K562 (cell line): ENCODE results near the gene F13A1. TPM values are rescaled to one million over a fixed set of nuclear protein-coding genes. Genes with fewer than 3 reads are reported as not detected.

Experiments used
- CBX8 ChIP-seq: fragments of 200-600 bp; sonication (generic); IDR thresholded peaks from 2 replicates; pipeline ENCODE4 v1.6.1; 2012; ENCODE audit warnings: borderline replicate concordance, mixed run types, low read depth, mild to moderate bottlenecking, moderate library complexity, mixed read lengths, low read length, control low read depth, inconsistent platforms; ENCODE audit not compliant: poor library complexity, severe bottlenecking; ENCODE audit errors: extremely low read depth
- ELK3 ChIP-seq: fragments of 450-650 bp; formaldehyde crosslinking; IDR thresholded peaks from 2 replicates; pipeline ENCODE4 v1.4.0; 2020; ENCODE audit warnings: mild to moderate bottlenecking
- KLF16 ChIP-seq: IDR thresholded peaks from 2 replicates; pipeline ENCODE4 v1.6.1; 2016; ENCODE audit warnings: antibody characterized with exemption
- POLR2G ChIP-seq: fragments of 200-400 bp; formaldehyde crosslinking; IDR thresholded peaks from 2 replicates; pipeline ENCODE4 v1.6.1; 2017; ENCODE audit warnings: low read depth, mild to moderate bottlenecking, antibody characterized with exemption, low read length, moderate library complexity
- THAP12 ChIP-seq: fragments of 250-450 bp; sonication (Bioruptor Pico); IDR thresholded peaks from 2 replicates; pipeline ENCODE4 v1.9.0; 2021; ENCODE audit warnings: mild to moderate bottlenecking, inconsistent platforms
- ZNF717 ChIP-seq: fragments of 250-450 bp; sonication (Bioruptor Pico); IDR thresholded peaks from 2 replicates; pipeline ENCODE4 v1.5.0; 2021
- polyA plus RNA-seq, 8 experiments: library from polyadenylated mRNA; depleted of rRNA in 4 of 8; stranded (reverse) in 5 of 8; unstranded in 3 of 8; fragments of >200 nt; fragmentation: Nextera tagmentation in 2 of 8; fragmentation: Illumina TruSeq in 1 of 8; extraction: Ambion mirVana in 2 of 8; extraction: Trizol in 1 of 8; gene quantifications; 2 replicates each; pipeline versions ENCODE4 v1.2.1 to v1.2.3, GENCODE V29; 2011 to 2014; ENCODE audit warnings: inconsistent platforms in 1 of 8, missing spikeins in 1 of 8
- total RNA-seq, 7 experiments: library from RNA; depleted of rRNA in 6 of 7; stranded (reverse); fragments of >200 nt in 6 of 7; fragmentation: Illumina TruSeq in 2 of 7; extraction: Trizol in 2 of 7; gene quantifications; 2 replicates each; pipeline versions ENCODE4 v1.2.1 to v1.2.3, GENCODE V29; 2011 to 2021; ENCODE audit warnings: low replicate concordance in 1 of 7
- TF ChIP-seq, protein P1 (sequence below), 2 experiments: fragments of 450-650 bp; IDR thresholded peaks; 2 replicates each; pipeline ENCODE4 v1.6.1; 2016; ENCODE audit warnings: mild to moderate bottlenecking in 2 of 2, borderline replicate concordance in 1 of 2, low read depth in 1 of 2, moderate library complexity in 1 of 2

Gene F13A1
- total and polyA plus RNA-seq, 9 of the 15 experiments (the other 6 are each of a cell fraction or from before 2014, with no cell fraction given), result 0.33 TPM; not detected in 8

DNA sequence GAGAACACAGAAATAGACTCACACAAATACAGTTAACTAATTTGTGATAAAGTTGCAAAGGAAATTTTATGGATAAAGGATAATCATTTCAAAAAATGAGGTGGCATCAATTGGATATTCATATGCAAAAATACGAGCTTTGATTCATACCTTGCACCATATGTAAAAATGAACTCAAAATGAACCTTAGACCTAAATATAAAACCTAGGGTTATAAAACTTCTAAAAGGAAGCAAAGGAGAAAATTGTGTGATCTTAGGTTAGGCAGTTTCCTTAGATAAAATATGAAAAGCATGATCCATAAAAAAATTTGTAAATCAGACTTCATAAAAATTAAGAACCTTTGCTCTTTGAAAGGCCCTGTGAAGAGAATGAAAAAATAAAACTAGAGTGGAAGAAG is 85.5 kb downstream of the F13A1 start (continued):
- TF ChIP-seq, protein P1, sequence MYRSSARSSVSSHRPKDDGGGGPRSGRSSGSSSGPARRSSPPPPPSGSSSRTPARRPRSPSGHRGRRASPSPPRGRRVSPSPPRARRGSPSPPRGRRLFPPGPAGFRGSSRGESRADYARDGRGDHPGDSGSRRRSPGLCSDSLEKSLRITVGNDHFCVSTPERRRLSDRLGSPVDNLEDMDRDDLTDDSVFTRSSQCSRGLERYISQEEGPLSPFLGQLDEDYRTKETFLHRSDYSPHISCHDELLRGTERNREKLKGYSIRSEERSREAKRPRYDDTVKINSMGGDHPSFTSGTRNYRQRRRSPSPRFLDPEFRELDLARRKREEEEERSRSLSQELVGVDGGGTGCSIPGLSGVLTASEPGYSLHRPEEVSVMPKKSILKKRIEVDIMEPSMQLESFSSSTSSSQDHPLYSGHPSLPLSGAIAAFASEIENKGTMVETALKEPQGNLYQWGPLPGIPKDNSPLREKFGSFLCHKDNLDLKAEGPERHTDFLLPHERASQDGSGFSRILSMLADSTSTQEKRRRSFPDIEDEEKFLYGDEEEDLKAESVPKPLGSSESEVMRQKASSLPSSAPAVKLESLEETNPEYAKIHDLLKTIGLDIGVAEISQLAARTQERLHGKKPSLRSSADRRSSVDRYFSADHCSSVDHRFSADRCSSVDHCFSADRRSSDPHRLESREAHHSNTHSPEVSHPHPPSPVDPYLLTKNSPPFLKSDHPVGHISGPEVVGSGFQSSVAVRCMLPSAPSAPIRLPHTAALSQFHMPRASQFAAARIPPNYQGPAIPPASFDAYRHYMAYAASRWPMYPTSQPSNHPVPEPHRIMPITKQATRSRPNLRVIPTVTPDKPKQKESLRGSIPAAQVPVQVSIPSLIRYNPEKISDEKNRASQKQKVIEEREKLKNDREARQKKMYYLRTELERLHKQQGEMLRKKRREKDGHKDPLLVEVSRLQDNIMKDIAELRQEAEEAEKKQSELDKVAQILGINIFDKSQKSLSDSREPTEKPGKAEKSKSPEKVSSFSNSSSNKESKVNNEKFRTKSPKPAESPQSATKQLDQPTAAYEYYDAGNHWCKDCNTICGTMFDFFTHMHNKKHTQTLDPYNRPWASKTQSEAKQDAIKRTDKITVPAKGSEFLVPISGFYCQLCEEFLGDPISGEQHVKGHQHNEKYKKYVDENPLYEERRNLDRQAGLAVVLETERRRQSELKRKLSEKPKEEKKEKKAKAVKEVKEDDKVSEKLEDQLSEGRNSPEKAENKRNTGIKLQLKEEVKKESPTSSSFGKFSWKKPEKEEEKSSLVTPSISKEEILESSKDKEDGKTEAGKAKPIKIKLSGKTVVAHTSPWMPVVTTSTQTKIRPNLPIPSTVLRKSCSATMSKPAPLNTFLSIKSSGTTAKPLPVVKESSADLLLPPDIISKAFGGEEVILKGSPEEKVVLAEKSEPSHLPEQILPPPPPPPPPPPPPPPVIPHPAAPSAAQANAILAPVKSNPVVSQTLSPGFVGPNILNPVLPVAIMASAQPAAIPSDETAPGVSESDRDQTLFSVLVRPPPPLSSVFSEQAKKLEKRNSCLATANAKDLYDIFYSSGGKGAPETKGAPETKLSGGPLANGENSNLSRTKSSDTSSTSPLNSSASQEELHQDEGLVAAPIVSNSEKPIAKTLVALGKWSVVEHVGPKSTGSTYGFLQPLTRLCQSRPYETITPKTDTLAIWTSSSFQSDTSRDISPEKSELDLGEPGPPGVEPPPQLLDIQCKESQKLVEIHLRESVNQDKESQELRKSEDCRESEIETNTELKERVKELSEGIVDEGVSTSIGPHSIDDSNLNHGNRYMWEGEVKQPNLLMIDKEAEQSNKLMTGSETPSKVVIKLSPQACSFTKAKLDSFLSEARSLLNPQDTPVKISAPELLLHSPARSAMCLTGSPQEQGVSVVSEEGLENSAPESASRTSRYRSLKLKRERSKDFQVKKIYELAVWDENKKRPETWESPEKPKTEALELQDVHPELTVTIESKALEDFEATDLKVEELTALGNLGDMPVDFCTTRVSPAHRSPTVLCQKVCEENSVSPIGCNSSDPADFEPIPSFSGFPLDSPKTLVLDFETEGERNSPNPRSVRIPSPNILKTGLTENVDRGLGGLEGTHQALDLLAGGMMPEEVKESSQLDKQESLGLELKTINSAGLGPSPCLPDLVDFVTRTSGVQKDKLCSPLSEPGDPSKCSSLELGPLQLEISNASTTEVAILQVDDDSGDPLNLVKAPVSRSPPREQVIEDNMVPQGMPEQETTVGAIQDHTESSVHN (IDR thresholded peaks at IDR 0.05; ENCODE audit: borderline replicate concordance in 1 of 2, low read depth in 1 of 2), result no peak
- no peak for TF ChIP-seq POLR2G
- TF ChIP-seq KLF16, result no peak
- TF ChIP-seq THAP12 (CRISPR knock-in tag), result no peak
- TF ChIP-seq ZNF717 (CRISPR knock-in tag), result no peak
- no peak for TF ChIP-seq ELK3
- TF ChIP-seq CBX8, result no peak
